ENCODE results near the gene DIPK1B.
A peak's percentile ranks its signal among the peaks of the same experiment; 100 is the strongest.
"Not testable (repeated sequence)": the region's sequence is repeated elsewhere in the genome, so short reads cannot be mapped to it uniquely, and the experiment has no call there.

- TF ChIP-seq, protein P1, sequence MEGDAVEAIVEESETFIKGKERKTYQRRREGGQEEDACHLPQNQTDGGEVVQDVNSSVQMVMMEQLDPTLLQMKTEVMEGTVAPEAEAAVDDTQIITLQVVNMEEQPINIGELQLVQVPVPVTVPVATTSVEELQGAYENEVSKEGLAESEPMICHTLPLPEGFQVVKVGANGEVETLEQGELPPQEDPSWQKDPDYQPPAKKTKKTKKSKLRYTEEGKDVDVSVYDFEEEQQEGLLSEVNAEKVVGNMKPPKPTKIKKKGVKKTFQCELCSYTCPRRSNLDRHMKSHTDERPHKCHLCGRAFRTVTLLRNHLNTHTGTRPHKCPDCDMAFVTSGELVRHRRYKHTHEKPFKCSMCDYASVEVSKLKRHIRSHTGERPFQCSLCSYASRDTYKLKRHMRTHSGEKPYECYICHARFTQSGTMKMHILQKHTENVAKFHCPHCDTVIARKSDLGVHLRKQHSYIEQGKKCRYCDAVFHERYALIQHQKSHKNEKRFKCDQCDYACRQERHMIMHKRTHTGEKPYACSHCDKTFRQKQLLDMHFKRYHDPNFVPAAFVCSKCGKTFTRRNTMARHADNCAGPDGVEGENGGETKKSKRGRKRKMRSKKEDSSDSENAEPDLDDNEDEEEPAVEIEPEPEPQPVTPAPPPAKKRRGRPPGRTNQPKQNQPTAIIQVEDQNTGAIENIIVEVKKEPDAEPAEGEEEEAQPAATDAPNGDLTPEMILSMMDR (IDR thresholded peaks at IDR 0.05 in 8 of 11, conservative IDR thresholded peaks at IDR 0.05 in 3 of 11): peak in 6 of 11 experiments; percentile 16 to 54 (median 44)
- TF ChIP-seq POLR2AphosphoS5, POLR2A (IDR thresholded peaks at IDR 0.05): not testable (repeated sequence)
Observed at GRCh38 chr9:136766410-136767120, 54.2 kb downstream of the DIPK1B start.
